Ovary (tissue), 9 donors: ENCODE measurements around the gene BMP8B. TPM values are rescaled to one million over a fixed set of nuclear protein-coding genes. Genes with fewer than 3 reads are reported as not detected.
"Not testable (repeated sequence)": the region's sequence is repeated elsewhere in the genome, so short reads cannot be mapped to it uniquely, and the experiment has no call there.

ENCODE experiments used
- DNase-seq, 5 donors: peaks; one replicate each; pipeline ENCODE4 v3.0.0-alpha.2; 2019 to 2020
- H3K27ac ChIP-seq, 2 donors: fragments of 200-600 bp; one replicate each; pipeline versions ENCODE4 v1.5.1 to v1.8.0; 2019 to 2022
- H3K27me3 ChIP-seq: fragments of 200-600 bp; one replicate; pipeline ENCODE4 v1.8.0; 2022
- H3K36me3 ChIP-seq: fragments of 200-600 bp; sonication (generic); one replicate; pipeline ENCODE4 v1.5.1; 2019
- H3K4me1 ChIP-seq: one replicate; pipeline ENCODE4 v1.8.1; 2013; ENCODE audit warnings: mild to moderate bottlenecking, moderate library complexity; ENCODE audit not compliant: insufficient read depth
- H3K4me3 ChIP-seq: fragments of 200-600 bp; sonication (generic); one replicate; pipeline ENCODE4 v1.5.1; 2017
- H3K9me3 ChIP-seq, 2 donors: fragments of 200-600 bp in 1 of 2; sonication (generic) in 1 of 2; one replicate each; pipeline versions ENCODE4 v1.5.1 to v1.8.1; 2013 to 2019; ENCODE audit warnings: mild to moderate bottlenecking in 1 of 2, moderate library complexity in 1 of 2
- CTCF ChIP-seq, 3 donors: fragments of 450-650 bp in 2 of 3; fragments of 200-600 bp in 1 of 3; IDR thresholded peaks; one replicate each; pipeline versions ENCODE4 v1.5.1 to v1.8.0; 2016 to 2022; ENCODE audit warnings: antibody characterized with exemption in 3 of 3, mild to moderate bottlenecking in 1 of 3
- EP300 ChIP-seq: sonication (generic); formaldehyde crosslinking; IDR thresholded peaks from one replicate; pipeline ENCODE4 v1.6.1; 2017; ENCODE audit warnings: antibody characterized with exemption
- POLR2A ChIP-seq: fragments of 450-650 bp; IDR thresholded peaks from one replicate; pipeline ENCODE4 v1.6.1; 2017; ENCODE audit warnings: antibody characterized with exemption, mild to moderate bottlenecking, moderate library complexity
- WGBS, 3 donors: extraction: QIAGEN DNeasy Blood & Tissue Kit in 1 of 3; methylation state at CpG; one replicate each; pipeline versions ENCODE4 v1.1.5 to v1.1.7; 2013 to 2017; 5-methylcytosine and 5-hydroxymethylcytosine counted together
- intact Hi-C, 4 donors: fragments of 100-400 bp; cut with DNase I; formaldehyde crosslinking; loops; one replicate each; pipeline versions ENCODE4 v1.11.0 to v1.15.1; 2022 to 2023
- polyA plus RNA-seq, 2 donors: library from polyadenylated mRNA; stranded (reverse); fragments of 200-250 nt in 1 of 2; fragments of 350-450 nt in 1 of 2; fragmentation: Illumina TruSeq in 1 of 2; extraction: RNeasy Lipid Tissue Mini Kit (QIAGEN cat#74804) in 1 of 2; gene quantifications; one replicate each; pipeline ENCODE4 v1.2.3, GENCODE V29; 2013 to 2014
- total RNA-seq, 7 donors: library from RNA; depleted of rRNA in 2 of 7; stranded (reverse); fragments of >200 nt in 2 of 7; fragmentation: NEBNext Ultra II Directional in 3 of 7; extraction: Animal tissue kit (Norgen Biotek cat#: 25700) in 3 of 7; gene quantifications; one replicate each; pipeline versions ENCODE4 v1.1.0 to v1.2.4, GENCODE V29; 2016 to 2023
- donor health status: DM: no; HTN: no; CAD: no; lungs with moderate emphysema.
- donor health status: DM: no; HTN: no; CAD: no.
- donor health status: Bipolar disorder and iron deficiency.
- donor health status: DM: yes; HTN: yes; CAD: no.
- donor health status: DM: no; HTN: no; CAD: no.
- donor health status: DM: yes; HTN: yes; CAD: no.

BMP8B gene
- total and polyA plus RNA-seq, 9 donors: 0.16 to 1.4 (median 0.38) TPM; not detected in 1

GRCh38 chr1:39787468-39787867 is 1.2 kb downstream of the BMP8B start:
- Histone ChIP-seq H3K36me3 (no peaks in the 10 kb centered on the region), H3K27ac (no peak overlapping the region), H3K4me1 (no peaks in the 10 kb centered on the region), H3K27me3 (no peaks in the 10 kb centered on the region), H3K4me3 (no peak overlapping the region), H3K9me3 (no peaks in the 10 kb centered on the region)
- intact Hi-C loops: no loop called here
- DNase-seq: peak in 1 of 5 donors; percentile 27
- WGBS, 3 donors: 57 to 62% (median 59%) methylated on average over 11 of the region's 11 CpGs
- TF ChIP-seq CTCF (IDR thresholded peaks at IDR 0.05): no peak
- no peak for TF ChIP-seq EP300
- TF ChIP-seq POLR2A: no peak

- DNase-seq, intact Hi-C loops, H3K27ac ChIP-seq, H3K4me1 ChIP-seq, H3K4me3 ChIP-seq, H3K27me3 ChIP-seq, H3K9me3 ChIP-seq, H3K36me3 ChIP-seq: not testable (repeated sequence)
- 88 to 91% (median 90%) methylated on average over 5 of the region's 5 CpGs for WGBS, 3 donors
Measured at GRCh38 chr1:39787108-39787375, 1.6 kb downstream of the BMP8B start.

- not testable (repeated sequence) for DNase-seq, H3K27ac ChIP-seq
- WGBS, 3 donors: 79 to 86% (median 84%) methylated on average over 9 to 12 of the region's 12 CpGs
Measured at GRCh38 chr1:39786303-39787107, 2.2 kb downstream of the BMP8B start.

GRCh38 chr1:39782685-39783084 is 6.0 kb downstream of the BMP8B start:
- H3K36me3 ChIP-seq, H3K27me3 ChIP-seq, H3K4me1 ChIP-seq, H3K9me3 ChIP-seq, H3K4me3 ChIP-seq, DNase-seq, intact Hi-C loops, H3K27ac ChIP-seq: not testable (repeated sequence)
- WGBS, 3 donors: 80% methylated on average over 10 of the region's 10 CpGs

More at GRCh38 chr1:39786303-39787107, 2.2 kb downstream of the BMP8B start:
- H3K4me1 ChIP-seq, H3K9me3 ChIP-seq, H3K27me3 ChIP-seq, intact Hi-C loops, H3K36me3 ChIP-seq, H3K4me3 ChIP-seq: not testable (repeated sequence)

- no peaks in the 10 kb centered on the region for H3K36me3 ChIP-seq
- TF ChIP-seq EP300 (no peak), POLR2A (no peak), CTCF (IDR thresholded peaks at IDR 0.05) (no peak)
- H3K27me3 ChIP-seq: no peaks in the 10 kb centered on the region
- H3K27ac ChIP-seq: no peak overlapping the region
- WGBS, 3 donors: 81 to 85% (median 81%) methylated on average over 6 of the region's 6 CpGs
- no peak for DNase-seq
- no peak overlapping the region for H3K4me3 ChIP-seq
- no peaks in the 10 kb centered on the region for H3K4me1 ChIP-seq
- no peaks in the 10 kb centered on the region for H3K9me3 ChIP-seq
- intact Hi-C loops: no loop called here
Measured at GRCh38 chr1:39782103-39782502, 6.6 kb downstream of the BMP8B start.

GRCh38 chr1:39781349-39781715 is 7.3 kb downstream of the BMP8B start:
- WGBS, 3 donors: 82 to 92% (median 88%) methylated on average over 2 of the region's 2 CpGs
- intact Hi-C loops: no loop called here
- Histone ChIP-seq H3K4me3 (no peak overlapping the region), H3K4me1 (no peaks in the 10 kb centered on the region), H3K27ac (no peak overlapping the region), H3K27me3 (no peaks in the 10 kb centered on the region), H3K36me3 (no peaks in the 10 kb centered on the region), H3K9me3 (no peaks in the 10 kb centered on the region)
- TF ChIP-seq EP300: no peak
- TF ChIP-seq POLR2A: no peak
- no peak for TF ChIP-seq CTCF (IDR thresholded peaks at IDR 0.05)
- no peak for DNase-seq
